Thoracic aorta (tissue), 2 donors: Measurements from ENCODE around the gene RRAS2. TPM values are rescaled to one million over a fixed set of nuclear protein-coding genes. Genes with fewer than 3 reads are reported as not detected.

Experiments
- ATAC-seq: fragments of 150-250 bp; one replicate; pipeline ENCODE4 v1.8.0; 2017; ENCODE audit warnings: low read depth; ENCODE audit not compliant: insufficient number of reproducible peaks, low FRiP score
- DNase-seq: peaks from one replicate; pipeline ENCODE4 v3.0.0-alpha.2; 2020; ENCODE audit warnings: low spot score
- H3K27ac ChIP-seq, 2 donors: fragments of 200-600 bp; sonication (generic); 1 replicate in 1 of 2; 2 replicates in 1 of 2; pipeline ENCODE4 v1.5.1; 2016; ENCODE audit warnings: mild to moderate bottlenecking in 2 of 2, moderate library complexity in 2 of 2
- H3K27me3 ChIP-seq: fragments of 200-600 bp; sonication (generic); replicated peaks from 2 replicates; pipeline ENCODE4 v1.6.0; 2016; ENCODE audit warnings: mild to moderate bottlenecking; ENCODE audit not compliant: insufficient read depth
- H3K36me3 ChIP-seq: fragments of 200-600 bp; sonication (generic); one replicate; pipeline ENCODE4 v1.5.1; 2016
- H3K4me1 ChIP-seq, 2 donors: fragments of 200-600 bp; sonication (generic); 1 replicate in 1 of 2; 2 replicates in 1 of 2; pipeline versions ENCODE4 v1.5.1 to v1.6.0; 2016; ENCODE audit warnings: low read depth in 2 of 2, mild to moderate bottlenecking in 1 of 2; ENCODE audit not compliant: control insufficient read depth in 1 of 2
- H3K4me3 ChIP-seq: fragments of 200-600 bp; sonication (generic); 2 replicates; pipeline ENCODE4 v1.5.1; 2016; ENCODE audit warnings: mild to moderate bottlenecking
- H3K9me3 ChIP-seq: fragments of 200-600 bp; sonication (generic); 2 replicates; pipeline ENCODE4 v1.5.1; 2016
- total RNA-seq, 2 donors: library from RNA; depleted of rRNA; stranded (reverse); fragments of >200 nt; gene quantifications; one replicate each; pipeline versions ENCODE4 v1.1.0 to v1.2.3, GENCODE V29; 2016
- TF ChIP-seq, protein P1 (sequence below): fragments of 200-600 bp; sonication (generic); IDR thresholded peaks from one replicate; pipeline ENCODE4 v1.5.1; 2019; ENCODE audit warnings: antibody characterized with exemption

The RRAS2 gene
- total RNA-seq, 2 donors from 2014 or later = 39.4 to 47.8 TPM

DNA sequence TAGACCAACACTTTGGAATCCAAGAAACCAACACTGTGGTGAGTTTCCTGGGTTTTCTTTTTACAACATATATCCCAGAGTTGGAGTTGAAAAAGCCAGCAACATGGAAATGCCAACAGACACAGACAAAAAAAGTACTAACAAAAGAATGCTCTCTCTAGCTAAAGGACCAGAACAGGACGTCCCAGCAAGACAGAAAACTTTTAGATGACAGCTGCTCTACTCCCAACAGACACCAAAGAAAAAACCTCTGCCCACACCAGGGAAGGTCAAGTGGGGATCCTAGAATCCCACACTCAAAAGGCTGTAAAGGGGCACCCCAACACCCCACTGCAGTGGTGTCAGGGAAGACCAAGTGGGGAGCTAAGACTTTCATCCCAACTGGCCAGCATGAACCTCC is 23.3 kb downstream of the RRAS2 start:
- DNase-seq (no peak), ATAC-seq (no peak)
- Histone ChIP-seq H3K4me1 (peaks cover 13 to 34% of the 10 kb centered on the region in 2 donors), H3K9me3 (peaks cover 6% of the 10 kb centered on the region), H3K27me3 (no peaks in the 10 kb centered on the region), H3K27ac (peak overlapping the region; percentile 17 to 45), H3K4me3 (no peak overlapping the region), H3K36me3 (no peaks in the 10 kb centered on the region)
- TF ChIP-seq, protein P1, sequence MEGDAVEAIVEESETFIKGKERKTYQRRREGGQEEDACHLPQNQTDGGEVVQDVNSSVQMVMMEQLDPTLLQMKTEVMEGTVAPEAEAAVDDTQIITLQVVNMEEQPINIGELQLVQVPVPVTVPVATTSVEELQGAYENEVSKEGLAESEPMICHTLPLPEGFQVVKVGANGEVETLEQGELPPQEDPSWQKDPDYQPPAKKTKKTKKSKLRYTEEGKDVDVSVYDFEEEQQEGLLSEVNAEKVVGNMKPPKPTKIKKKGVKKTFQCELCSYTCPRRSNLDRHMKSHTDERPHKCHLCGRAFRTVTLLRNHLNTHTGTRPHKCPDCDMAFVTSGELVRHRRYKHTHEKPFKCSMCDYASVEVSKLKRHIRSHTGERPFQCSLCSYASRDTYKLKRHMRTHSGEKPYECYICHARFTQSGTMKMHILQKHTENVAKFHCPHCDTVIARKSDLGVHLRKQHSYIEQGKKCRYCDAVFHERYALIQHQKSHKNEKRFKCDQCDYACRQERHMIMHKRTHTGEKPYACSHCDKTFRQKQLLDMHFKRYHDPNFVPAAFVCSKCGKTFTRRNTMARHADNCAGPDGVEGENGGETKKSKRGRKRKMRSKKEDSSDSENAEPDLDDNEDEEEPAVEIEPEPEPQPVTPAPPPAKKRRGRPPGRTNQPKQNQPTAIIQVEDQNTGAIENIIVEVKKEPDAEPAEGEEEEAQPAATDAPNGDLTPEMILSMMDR = no peak

- ATAC-seq (no peak), DNase-seq (no peak)
- Histone ChIP-seq H3K4me1 (peaks cover 13 to 34% of the 10 kb centered on the region in 2 donors), H3K9me3 (peaks cover 6% of the 10 kb centered on the region), H3K36me3 (no peaks in the 10 kb centered on the region), H3K27me3 (no peaks in the 10 kb centered on the region), H3K4me3 (no peak overlapping the region), H3K27ac (peak overlapping the region; percentile 39 to 45)
- TF ChIP-seq, protein P1 = no peak
Measured at GRCh38 chr11:14334893-14335292, 24.1 kb downstream of the RRAS2 start.

GRCh38 chr11:14334192-14334591 is 24.8 kb downstream of the RRAS2 start:
- no peak for DNase-seq
- no peaks in the 10 kb centered on the region for H3K27me3 ChIP-seq
- no peak overlapping the region for H3K4me3 ChIP-seq
- TF ChIP-seq, protein P1 = no peak
- no peak for ATAC-seq
- peaks cover 13 to 34% of the 10 kb centered on the region in 2 donors for H3K4me1 ChIP-seq
- H3K27ac ChIP-seq = no peak overlapping the region
- no peaks in the 10 kb centered on the region for H3K36me3 ChIP-seq
- H3K9me3 ChIP-seq = peaks cover 6% of the 10 kb centered on the region

GRCh38 chr11:14331476-14332136 is 27.4 kb downstream of the RRAS2 start:
- TF ChIP-seq, protein P1 = no peak
- Histone ChIP-seq H3K36me3 (no peaks in the 10 kb centered on the region), H3K4me3 (no peak overlapping the region), H3K4me1 (peaks cover 19 to 39% of the 10 kb centered on the region in 2 donors), H3K9me3 (peaks cover 5% of the 10 kb centered on the region), H3K27me3 (no peaks in the 10 kb centered on the region), H3K27ac (no peak overlapping the region)
- DNase-seq = no peak
- no peak for ATAC-seq

DNA sequence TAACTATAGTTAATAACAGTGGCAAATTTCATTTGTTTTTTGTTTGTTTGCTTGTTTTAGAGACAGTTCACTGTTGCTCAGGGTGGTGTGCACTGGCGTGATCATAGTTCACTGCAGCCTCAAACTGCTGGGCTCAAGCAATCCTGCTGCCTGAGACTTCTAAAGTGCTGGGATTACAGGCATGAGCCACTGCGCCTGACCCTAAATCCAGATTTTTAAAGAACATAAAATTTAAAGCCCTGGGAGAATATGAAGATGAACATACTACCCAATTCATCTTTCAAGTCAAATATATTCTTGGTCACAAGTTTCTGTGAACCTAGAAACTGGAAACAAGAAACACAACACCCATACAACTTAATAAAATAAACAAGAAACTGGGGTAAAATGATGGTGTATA is 28.1 kb downstream of the RRAS2 start:
- TF ChIP-seq, protein P1 = no peak
- H3K4me3 ChIP-seq = no peak overlapping the region
- H3K36me3 ChIP-seq = no peaks in the 10 kb centered on the region
- no peak overlapping the region for H3K27ac ChIP-seq
- DNase-seq (no peak), ATAC-seq (no peak)
- no peaks in the 10 kb centered on the region for H3K9me3 ChIP-seq
- peaks cover 21 to 41% of the 10 kb centered on the region in 2 donors for H3K4me1 ChIP-seq
- H3K27me3 ChIP-seq = no peaks in the 10 kb centered on the region
